NCI-H446 (cell line): Measurements from ENCODE around the gene RASAL1.

ENCODE experiments used
- DNase-seq, 2 experiments: peaks; one replicate each; lab custom pipeline; 2025; lab: John Stamatoyannopoulos, UW

Gene RASAL1

DNA sequence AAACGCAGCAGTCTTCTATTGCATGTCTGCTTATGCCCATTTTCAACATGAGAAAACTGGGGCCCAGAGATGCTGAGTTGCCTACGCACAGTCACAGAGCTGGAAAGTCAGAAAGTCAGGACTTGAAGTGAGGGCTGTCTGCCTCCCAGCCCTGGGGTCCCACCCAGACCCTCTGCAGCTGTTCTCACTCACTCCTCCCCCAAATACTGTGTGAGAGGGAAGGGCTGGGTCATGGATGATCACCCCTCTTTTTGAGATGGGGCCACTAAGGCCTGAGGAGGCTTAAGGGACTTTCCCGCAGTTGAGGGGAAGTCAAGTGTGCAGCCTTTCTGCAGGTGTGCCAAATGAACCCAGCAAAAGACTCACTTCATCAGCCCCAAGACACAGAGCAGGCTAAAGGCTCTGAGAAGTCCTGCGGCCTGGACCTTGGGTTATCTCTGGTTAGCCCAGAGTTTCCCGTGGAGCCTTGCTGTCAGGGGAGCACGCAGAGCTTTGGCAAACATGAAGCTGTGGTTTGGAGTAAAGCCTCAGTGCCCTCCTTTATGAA lies 60.4 kb downstream of the RASAL1 start:
- DNase-seq = no peak

DNA sequence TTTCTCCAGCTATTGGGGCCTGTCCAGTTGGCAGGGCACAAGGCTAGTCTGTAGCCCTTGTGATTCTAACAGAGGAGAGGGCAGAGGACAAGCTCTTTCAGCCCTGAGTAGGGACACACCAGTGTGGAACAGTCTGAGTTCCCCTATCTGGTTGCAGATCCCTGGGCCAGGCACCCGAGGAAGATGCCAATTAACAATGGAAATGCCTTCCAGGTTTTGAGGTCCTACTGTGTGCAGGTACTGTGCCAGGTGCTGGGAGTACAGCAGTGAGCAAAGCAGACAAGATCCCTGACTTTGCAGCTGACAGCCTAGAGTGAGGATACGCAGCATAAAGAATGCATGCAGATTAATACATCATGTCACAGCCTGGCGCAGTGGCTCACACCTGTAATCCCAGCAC lies 62.0 kb downstream of the RASAL1 start:
- DNase-seq = no peak

DNA sequence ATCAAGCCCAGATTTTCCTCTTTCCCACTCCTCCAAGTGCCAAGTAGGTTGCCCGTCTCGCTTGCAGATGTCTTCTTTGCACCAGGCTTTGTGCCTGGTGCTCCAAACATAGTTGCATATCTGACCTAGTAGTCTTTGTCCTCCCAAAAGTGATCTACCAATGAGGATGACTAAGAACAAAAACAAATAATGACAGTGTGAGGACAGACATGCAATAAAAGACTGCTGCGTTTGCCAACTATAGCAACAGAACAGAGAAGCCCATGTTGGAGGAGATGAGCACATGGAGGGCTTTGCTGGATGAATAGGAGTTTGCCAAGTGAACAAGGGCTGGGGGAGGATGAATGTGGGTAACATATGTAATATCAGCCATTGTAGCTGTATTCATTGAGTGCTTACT lies 63.4 kb downstream of the RASAL1 start:
- DNase-seq = peak in 1 of 2 experiments; percentile 46

DNA sequence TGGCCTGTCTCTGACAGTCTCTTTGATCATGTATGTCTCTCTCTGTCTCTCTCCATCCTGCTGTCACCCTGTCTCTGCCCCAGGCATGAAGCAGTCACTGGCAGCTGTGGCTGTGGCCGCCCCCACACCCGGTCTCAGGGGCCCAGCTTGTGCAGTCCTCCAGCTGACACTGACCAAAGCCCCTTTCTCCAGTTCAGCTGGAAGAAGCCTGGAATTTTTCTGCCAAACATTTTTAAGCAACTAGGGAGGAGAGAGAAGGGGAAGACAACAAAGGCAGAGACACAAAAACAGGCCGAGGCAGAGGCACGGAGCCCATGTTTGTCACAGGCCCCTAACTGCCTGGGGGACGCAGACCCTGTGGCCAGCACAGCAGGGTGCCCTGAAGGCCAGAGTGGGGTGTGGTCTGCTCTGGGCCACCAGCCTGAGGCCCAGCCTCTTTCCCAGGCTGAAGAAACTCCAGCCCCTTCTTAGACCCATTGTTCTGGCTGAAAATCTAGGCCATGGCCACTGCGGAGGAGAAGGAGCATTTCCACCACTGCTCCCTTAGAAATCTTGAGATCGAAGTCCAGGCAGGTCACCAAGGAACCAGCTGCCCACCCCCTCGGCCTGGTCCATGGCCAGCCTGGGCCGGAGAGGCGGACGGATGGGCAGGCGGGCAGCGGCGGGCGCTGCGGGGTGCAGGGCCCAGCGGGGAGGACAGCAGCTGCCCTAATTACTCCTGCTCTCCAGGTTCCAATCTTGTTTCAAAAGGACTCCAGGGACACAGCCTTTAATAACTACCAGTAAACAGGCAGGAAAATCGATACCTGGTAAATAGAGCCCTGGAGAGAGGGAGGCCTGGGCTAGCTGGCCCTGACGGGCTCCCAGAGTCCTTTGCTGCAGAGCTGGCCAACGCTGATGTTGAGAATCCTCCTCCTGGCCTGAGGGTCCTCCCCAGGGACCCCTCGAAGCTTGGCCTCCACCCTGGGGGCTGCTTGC lies 64.1 kb downstream of the RASAL1 start:
- DNase-seq = peak in 1 of 2 experiments; percentile 46

DNA sequence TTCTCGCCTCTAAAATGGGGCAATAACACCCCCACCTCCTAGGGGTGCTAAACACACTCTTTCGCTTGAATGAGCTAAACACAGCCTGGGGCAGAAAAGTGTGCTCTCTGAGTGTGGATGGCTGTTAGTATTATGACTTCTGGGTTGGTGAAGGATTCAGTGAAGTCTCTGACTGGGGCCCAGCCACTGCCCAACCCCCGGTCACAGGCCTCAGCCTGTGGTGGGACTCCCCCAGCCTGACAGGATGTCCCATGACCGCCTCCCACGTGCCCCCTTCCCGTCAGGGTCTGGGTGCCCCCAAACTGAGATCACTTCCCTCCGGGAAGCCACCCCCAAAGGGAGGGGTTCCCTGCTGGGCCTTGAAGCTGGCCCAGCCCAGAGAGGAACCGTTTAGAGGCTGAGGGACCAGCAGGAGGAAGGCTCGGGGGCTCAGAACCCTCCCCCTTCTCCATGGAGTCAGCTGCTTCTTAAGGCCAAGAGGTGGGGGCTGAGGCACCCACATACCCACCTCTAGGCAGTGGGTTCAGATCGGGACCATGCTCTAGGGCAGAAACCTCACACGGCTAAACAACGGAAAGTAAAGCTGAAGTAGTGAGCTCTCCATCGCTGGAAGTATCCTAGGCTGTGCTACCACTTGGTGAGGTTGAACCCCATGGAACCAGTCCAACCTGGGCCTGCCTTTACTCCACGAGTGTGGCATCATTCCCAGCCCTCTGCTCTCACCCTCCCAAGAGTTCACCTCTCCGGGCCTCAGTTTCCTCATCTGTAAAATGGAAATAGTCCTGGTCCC lies 65.2 kb downstream of the RASAL1 start:
- DNase-seq = no peak

DNA sequence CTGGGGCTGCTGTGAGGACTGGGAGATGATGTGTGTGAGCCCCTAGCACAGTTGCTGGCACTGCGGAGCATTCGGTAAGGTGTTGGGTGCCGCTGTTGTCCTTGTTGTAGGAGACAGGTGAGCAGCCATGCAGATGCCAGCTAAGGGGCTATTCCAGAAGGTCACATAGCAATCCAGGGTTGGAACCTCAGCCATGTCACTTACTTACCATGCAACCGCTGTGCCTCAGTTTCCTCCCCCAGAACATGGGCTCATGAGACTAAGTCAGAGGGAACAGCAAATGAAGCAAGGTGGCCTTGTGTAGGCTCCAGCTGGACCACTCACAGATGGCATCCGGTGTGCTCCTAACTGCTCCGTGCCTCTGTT lies 65.8 kb downstream of the RASAL1 start:
- DNase-seq = no peak

DNA sequence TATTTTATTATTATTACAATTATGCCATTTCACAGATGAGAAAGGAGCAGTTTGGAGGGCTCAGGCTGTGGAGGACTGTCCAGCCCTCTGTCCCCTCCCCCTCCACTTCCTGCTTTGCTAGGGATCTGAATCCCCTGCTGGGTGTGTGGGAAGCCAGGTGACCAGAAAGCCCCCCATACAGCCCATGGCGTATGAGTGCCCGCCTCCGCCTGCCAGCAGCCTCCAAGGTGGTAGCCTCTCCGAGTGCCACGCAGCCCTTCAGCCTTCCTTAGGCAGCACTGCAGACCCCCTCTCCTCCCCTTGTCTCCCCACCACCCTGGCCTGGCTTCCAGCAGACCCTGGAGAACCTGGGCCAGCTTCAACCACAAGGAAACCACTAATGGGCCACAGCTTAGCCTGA lies 66.4 kb downstream of the RASAL1 start:
- DNase-seq = no peak

DNA sequence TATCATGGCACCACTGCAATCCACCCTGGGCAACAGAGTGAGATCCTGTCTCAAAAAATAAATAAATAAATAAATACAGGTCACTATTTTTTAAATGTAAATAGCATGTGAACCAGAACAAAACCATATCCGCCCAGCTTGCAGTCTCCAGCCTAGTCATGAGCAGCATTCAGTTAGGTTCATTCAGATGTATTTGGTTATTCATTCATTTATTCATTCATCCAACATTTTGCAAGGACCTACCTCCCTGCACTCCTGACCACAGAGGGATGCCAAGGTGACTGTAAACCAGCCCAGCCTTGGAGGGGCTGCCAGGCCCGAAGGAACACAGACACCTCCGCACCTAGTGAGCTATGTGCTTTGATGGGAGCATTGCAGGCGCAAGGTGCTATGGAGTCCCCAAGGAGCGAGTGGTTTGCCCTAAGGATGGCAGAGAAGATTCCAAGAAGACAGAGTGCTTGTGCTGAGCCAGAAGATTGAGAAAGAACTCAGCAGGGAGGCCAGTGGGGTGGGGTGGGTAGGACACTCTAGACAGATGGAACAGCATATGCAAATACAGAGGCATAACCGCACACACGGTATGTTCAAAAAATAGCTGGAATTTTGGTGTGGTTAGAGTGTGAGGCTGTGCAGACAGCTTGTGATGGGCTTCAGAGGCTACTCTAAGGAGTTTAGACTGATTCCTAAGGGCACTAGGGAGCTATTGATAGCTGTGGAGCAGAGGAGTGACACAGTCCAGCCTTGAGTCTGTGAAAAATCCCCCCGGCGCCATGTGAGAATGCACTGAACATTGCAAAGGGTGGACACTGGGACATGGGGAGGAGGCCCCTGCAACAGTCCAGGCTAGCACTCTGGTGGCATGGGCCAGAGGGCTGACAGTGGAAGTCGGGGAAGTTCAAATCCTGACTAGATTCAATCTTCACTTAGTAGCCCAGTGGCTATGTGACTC lies 67.3 kb downstream of the RASAL1 start:
- DNase-seq = no peak

DNA sequence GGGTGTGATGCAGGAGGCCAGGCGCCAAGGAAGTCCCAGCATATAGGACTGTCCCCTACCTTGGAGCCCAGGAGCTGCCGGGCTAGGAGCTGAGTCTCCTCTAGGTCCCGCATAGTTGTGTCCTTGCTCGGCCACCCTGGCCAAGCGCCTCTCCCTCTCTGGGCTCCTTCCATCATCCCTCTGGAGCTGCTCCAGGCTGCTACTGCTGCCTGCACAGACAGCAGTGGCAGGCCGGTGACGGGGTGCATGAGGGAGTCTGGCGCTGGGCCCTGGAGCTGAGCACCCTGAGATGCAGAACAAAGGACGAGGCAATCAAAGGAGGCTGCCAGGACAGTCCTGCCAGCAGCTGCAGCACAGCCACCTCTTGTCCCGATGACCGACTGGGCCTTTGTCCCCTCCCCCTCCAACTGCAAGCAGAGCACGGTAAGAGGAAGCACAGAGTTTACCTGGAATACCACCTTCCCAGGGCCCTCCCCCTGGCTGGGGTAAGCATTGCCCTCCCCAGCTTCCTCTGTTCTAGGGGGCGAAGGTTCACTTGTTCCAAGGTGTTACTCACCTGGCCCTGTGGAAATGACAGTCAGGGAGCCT lies 68.7 kb downstream of the RASAL1 start:
- DNase-seq = no peak

DNA sequence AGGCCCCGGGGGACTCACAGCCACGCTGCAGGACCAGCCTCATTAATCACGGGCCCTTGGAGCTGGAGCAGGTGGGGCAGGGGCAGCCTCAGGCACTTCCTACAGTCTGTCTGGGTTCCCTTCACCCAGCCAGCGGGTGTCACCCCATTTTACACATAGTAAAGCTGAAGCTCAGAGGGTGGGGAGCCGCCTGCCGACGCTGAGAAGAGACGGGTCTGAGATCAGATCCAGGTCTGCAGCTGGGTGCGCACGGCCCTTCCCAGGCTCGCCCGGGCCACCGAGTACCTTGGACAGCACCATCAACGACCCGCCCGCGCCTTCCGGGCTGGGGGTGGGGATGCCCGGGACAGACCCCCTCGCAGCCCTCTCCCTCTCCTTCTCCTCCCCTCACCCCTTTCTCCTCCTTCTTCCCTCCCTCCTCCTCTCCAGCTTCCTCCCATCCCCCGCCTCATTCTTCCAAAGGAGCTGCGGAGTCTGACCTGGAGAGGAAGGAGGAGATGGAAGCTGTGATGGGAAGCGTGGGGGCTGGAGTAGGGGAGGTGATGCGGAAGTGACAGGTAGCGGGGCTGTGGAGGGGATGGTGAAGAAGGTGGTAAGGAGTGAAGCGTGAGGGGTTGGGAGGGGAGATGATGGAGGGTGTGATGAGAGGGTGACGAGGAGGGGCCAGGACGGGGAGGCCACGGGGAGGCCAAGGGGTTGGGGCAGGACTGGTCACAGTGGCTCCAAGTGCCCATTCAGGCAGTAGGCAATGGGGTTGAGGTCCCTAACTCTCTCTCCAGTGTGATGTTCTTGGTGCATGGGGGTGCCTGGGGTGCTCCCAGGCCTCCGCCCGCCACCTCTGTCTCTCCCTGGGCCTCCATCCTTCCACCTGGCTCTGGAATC lies 70.2 kb downstream of the RASAL1 start:
- peak in 1 of 2 experiments; percentile 40 for DNase-seq

DNA sequence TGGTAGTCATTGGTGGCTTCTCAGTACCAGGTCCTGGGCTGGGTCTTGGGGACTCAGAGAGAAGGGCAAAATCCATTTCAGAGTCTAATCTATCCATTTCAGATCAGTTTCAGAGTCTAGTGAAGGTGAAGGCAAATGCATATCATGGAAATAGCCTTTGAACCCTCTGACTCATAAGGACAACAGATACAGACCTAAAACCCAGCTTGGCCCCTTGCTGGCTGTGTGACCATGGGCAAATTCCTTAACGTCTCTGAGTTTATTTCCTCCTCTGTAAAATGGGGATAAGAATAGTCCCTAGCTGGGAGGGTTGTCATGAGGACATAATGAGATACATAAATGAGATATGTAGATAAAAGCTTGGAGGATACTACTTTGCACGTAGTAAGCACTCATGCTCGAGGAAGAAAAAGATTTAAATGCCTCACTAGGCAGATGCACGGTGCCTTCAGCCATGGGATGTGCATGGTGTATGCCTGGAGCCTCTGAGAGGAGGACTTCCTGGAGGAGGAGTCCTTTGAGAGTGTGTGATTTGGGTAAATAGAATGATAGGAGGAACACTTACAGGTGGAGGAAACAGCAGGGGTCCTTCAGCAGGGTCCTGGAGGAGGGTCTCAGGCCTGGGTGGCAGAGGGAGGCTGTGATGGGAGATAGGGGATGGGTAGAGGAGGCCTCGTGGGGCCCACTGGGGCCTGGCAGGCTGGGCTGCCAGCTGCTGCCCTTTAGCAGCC lies 71.0 kb downstream of the RASAL1 start:
- DNase-seq = no peak

DNA sequence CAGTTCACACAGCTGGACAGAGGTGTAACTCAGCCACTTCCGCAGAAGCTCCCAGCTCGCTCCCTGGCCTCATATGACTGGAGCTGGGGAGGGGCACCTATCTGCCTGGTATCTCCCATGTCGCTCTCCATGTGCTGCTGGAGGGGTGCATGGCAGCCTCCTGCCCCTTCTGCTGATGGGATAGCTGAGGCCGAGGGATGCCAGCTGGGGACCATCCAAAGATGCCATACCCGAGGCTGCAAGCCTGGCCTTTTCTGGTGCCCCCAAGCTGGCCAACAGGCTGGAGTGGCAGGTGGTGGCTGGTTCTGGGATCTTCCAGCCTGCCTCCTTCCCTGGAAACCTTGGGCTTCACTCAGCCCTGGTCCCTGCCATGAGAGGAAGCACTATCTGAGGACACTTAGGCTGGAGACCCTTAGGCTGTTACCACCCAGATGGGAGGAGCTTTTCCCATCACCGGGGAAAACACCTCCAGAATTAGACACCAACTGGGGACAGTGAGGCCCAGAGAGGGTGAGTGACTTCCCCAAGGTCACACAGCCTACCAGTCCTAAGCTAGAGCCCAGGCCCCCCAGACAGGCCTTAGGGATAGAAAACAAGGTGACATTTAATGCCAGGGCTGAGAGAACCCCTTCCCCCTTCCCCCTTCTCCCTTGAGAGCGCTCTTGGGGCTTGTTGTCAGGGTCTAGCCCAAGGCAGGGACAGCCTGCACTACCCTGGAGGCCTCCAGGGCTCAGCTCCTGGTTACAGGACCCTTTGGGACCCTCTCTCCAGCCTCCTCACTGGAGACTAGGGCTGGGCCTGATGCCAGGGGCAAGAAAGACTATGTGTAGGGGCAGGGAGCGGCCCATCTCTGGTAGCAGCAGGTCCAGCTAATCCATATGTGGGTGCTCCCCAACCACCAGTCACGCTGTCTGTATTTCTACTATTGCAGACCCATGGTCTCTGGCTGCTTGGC lies 71.9 kb downstream of the RASAL1 start:
- peak in 1 of 2 experiments; percentile 11 for DNase-seq

DNA sequence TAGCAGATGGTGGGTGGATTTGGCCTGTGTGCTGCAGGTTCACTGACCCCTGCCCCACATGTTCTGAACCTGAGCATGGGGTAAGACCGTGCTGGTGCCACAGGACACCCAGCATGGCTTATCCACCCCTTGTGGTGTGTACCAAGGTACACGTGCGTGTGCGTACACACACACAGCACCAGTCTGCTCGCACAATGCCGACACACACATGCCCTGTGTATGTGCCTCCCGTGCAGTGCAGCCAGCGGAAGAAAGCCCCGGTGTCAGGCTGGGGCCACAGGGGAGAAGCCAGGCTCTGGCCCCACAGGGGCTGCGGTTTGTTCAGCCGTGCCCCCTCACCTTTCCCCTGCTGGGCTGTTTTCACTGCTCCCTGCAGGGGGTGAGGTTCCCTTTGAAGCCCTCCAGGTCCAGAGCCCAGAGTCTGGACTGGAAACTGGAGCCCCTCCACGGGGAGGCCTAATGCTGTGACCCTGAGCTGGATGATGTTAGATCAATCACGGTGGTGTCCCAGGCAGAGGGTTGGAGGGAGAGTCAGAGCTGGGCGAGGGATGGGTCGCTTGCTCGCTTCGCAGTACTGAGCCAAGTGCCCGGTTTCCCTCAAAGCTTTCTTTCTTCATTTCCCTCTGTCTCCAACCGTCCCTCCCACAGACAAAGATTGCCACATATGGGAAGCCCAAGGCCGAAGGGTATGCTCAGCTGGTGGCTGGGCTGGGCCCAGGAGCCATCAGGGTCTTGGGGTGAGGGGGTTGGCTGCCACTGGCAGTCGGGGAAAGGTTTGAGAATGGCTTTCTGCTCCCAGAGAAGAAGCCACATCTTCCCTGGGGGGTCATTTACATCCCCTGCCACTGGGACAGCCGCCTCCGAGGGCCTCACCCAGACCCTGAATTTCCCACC lies 72.8 kb downstream of the RASAL1 start:
- DNase-seq = no peak

DNA sequence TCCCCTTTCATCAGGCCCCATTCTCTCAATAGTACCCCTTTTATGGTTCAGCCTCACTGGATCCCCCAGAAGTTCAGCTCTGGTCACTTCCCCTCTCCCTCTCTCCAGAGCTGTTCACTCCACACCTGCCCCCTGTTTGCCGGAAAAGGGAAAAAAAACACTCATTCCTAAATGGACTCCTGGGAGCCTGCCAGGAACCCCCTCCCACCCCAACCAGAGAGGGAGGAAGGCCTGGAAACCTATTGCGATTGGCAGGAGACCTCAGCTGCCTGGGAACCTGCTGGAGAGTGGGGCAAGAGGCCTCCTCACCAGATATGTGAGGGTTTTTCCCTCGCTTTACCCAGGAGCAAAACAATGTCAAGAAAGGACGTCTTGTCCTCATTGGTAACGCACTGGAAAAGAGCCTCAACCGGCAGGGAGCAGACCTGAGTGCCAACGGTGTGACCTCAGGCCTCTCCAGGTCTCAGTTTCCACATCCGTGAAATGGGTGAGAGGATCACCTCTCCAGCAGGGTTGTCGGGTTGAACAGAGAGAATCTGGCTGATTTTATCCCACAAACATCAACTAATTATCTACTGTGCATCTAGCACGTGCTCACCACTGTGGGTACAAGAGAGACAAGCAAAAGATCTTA lies 74.4 kb downstream of the RASAL1 start:
- no peak for DNase-seq

DNA sequence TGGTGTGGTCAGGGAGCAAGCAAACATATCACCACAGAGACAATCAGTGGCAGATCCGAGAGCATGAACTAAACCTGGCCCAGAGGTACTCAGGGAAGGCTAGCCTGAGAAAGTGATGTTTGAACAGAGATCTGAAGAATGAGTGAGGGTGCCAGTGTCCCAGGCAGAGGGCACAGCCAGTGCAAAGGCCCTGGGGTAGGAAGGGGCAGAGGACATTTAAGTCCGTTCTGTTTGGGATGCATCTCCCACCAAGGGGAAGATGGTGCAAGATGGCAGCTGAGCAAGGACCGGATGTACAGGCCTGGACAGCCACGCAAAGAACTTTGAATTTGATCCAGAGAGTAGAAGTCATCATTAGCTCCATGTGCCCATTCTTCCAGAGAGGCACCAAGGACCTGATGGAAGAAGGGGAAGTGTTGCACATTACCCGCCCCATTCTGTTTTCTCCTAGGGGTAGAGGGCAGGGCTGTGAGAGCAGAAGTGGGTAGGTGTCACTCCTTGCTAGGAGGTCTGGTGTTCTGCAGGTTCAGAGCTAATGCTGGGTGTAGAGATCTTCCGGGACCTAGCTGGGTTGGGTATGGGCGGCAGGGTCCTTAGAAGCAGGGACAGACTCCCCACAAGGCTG lies 75.1 kb downstream of the RASAL1 start:
- DNase-seq = no peak

DNA sequence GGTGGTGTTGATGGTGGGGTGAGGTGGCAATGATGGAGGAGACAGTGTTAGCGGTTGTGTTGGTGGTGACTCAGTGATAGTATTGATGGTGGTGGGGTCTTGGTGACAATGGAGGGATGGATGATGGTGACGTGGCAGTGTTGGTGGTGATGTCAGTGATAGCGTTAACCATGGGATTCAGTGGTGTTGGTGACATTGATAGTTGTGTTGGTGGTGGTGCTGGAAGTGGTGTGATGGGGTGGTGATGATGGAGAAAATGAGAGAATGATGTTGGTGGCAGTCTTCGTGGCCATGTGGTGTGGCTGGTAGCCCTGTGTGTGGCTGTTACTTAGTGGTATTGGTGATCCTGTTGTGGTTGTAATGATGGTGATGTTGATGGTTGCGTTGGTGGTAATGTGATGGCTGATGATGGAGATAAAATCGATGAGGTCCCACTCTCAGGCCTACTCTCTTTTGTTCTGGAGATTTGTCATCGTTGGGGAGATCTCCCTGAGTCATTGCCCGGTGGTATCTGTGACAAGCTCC lies 76.4 kb downstream of the RASAL1 start:
- no peak for DNase-seq
